Lower leg skin (tissue), 4 donors: ENCODE measurements around the gene MAMDC2. TPM values are rescaled to one million over a fixed set of nuclear protein-coding genes. Genes with fewer than 3 reads are reported as not detected.

Experiments
- DNase-seq, 2 donors: peaks; one replicate each; pipeline ENCODE4 v3.0.0-alpha.2; 2019; ENCODE audit warnings: low spot score in 2 of 2
- H3K4me3 ChIP-seq: fragments of 200-600 bp; sonication (generic); 2 replicates; pipeline ENCODE4 v1.5.1; 2017; ENCODE audit warnings: mild to moderate bottlenecking, low read depth; ENCODE audit not compliant: poor library complexity, severe bottlenecking
- POLR2A ChIP-seq, 2 donors: fragments of 450-650 bp; IDR thresholded peaks; one replicate each; pipeline ENCODE4 v1.6.1; 2016 to 2017; ENCODE audit warnings: antibody characterized with exemption in 2 of 2, mild to moderate bottlenecking in 1 of 2, moderate library complexity in 1 of 2
- WGBS, 2 donors: methylation state at CpG; one replicate each; pipeline ENCODE4 v1.1.5; 2018; 5-methylcytosine and 5-hydroxymethylcytosine counted together
- intact Hi-C: fragments of 100-400 bp; cut with DNase I; formaldehyde crosslinking; loops from one replicate; pipeline ENCODE4 v1.15.0; 2023; ENCODE audit warnings: low total_unique reads
- total RNA-seq, 4 donors: library from RNA; depleted of rRNA; stranded (reverse); fragments of >200 nt; gene quantifications; one replicate each; pipeline ENCODE4 v1.1.0, GENCODE V29; 2016
- TF ChIP-seq, protein P1 (sequence below), 3 donors: fragments of 450-650 bp; IDR thresholded peaks; one replicate each; pipeline ENCODE4 v1.5.1; 2016; ENCODE audit warnings: antibody characterized with exemption in 3 of 3, mild to moderate bottlenecking in 3 of 3, moderate library complexity in 2 of 3

The MAMDC2 gene
- total RNA-seq, 4 donors from 2014 or later: 5.7 to 14.1 (median 9.9) TPM

DNA sequence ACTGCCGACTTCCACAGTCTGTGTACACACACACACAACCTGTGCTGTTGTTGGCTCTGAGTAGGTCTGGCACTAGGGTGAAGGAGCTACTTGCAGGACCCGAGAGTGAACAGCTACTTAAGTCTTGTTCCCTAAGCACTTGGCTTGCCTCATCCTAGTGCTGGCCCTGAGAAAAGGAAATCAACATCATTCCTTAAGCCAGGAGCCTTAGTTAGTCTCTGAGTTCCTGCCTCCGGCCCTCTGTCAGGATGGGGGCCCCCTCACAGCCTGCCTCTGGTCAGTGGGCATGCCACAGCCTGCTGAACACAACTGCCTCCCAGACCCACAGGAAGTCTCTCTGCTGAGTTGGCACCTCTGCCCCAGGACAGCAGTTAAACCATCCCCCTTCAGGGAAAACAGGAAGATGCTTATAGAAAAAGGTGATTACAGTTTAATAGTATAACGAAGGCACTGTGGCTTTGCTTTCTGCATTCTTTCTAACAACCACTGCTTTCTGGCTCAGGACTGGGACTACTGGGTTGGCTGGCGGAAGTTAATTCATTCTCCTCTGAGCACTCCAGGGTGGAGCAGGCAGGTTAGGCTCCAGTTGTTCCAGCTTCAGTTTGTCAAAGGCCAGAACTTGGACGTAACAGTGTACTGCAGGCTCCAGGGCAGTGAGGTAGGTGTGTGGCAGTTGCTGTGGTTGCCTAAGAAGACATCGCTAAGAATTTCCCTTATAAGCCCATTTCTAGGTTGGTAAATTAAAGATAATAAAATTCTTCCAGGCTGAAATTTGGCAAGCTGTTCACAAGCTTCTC, 2.8 kb downstream of the MAMDC2 start:
- no peak for TF ChIP-seq POLR2A (IDR thresholded peaks at IDR 0.05)
- TF ChIP-seq, protein P1, sequence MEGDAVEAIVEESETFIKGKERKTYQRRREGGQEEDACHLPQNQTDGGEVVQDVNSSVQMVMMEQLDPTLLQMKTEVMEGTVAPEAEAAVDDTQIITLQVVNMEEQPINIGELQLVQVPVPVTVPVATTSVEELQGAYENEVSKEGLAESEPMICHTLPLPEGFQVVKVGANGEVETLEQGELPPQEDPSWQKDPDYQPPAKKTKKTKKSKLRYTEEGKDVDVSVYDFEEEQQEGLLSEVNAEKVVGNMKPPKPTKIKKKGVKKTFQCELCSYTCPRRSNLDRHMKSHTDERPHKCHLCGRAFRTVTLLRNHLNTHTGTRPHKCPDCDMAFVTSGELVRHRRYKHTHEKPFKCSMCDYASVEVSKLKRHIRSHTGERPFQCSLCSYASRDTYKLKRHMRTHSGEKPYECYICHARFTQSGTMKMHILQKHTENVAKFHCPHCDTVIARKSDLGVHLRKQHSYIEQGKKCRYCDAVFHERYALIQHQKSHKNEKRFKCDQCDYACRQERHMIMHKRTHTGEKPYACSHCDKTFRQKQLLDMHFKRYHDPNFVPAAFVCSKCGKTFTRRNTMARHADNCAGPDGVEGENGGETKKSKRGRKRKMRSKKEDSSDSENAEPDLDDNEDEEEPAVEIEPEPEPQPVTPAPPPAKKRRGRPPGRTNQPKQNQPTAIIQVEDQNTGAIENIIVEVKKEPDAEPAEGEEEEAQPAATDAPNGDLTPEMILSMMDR (IDR thresholded peaks at IDR 0.05): no peak
- no peak overlapping the region for H3K4me3 ChIP-seq
- DNase-seq: no peak
- intact Hi-C loops: loop anchor here (10.0 kb wide), 1 partner anchor 382 kb away; no protein-coding TSS in a partner anchor
- WGBS, 2 donors: 37 to 49% methylated on average over 7 of the region's 7 CpGs

DNA sequence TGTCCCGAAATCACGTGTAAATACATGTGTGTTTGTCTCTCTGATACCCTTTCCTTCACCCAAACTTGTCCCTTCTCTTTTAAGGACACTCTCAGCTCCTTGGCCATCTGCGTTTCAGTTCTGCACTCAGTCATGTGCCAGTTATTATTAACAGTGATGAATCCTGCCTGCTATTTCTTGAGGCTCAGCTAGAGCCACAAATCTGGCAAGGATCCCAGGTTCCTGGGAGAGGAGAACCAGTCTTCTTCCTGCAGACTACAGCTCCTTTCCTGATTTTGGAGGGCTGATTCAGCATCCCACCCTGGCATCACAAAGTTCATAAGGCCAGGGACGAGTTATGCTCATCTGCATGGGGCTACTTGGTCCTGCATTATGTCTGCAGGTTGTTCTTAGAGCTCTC, 5.6 kb downstream of the MAMDC2 start:
- WGBS, 2 donors: 35 to 50% methylated on average over 4 of the region's 4 CpGs
- intact Hi-C loops: loop anchor here (10.0 kb wide), 1 partner anchor 384 kb away; no protein-coding TSS in a partner anchor
- TF ChIP-seq, protein P1 (IDR thresholded peaks at IDR 0.05): no peak
- TF ChIP-seq POLR2A (IDR thresholded peaks at IDR 0.05): no peak
- DNase-seq: peak; percentile 90
- H3K4me3 ChIP-seq: no peak overlapping the region

- WGBS, 2 donors: 41 to 51% methylated on average over 6 of the region's 6 CpGs
- no peak overlapping the region for H3K4me3 ChIP-seq
- no peak for TF ChIP-seq POLR2A (IDR thresholded peaks at IDR 0.05)
- TF ChIP-seq, protein P1 (IDR thresholded peaks at IDR 0.05): no peak
- intact Hi-C loops: loop anchor here (10.0 kb wide), 1 partner anchor 385 kb away; no protein-coding TSS in a partner anchor
- peak; percentile 89 to 96 for DNase-seq
Measured at GRCh38 chr9:70049672-70050271, 6.1 kb downstream of the MAMDC2 start.

DNA sequence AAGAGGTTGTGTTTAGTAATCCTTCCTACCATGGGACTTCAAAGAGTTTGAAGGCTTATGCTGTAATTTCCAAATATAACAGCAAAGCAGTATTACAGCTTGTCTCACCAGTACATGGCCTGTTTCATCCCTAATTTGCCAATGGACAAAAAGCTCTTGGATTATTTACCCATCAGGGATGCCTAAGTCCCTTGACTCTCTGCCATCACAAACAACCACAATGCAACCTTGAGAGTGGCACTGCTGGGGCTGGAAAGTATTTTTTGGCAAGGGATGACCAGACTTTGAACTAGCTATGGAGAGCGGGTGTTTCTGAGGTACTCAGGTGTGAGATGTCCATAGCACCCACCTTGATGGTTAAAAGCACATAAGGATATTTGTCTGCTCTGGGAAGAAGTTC, 9.1 kb downstream of the MAMDC2 start:
- TF ChIP-seq, protein P1 (IDR thresholded peaks at IDR 0.05): no peak
- no peak for TF ChIP-seq POLR2A (IDR thresholded peaks at IDR 0.05)
- intact Hi-C loops: no loop called here
- no peak overlapping the region for H3K4me3 ChIP-seq
- DNase-seq: no peak
- 84 to 91% methylated on average over 1 of the region's 1 CpG for WGBS, 2 donors

GRCh38 chr9:70053864-70054263, 10.2 kb downstream of the MAMDC2 start:
- intact Hi-C loops: no loop called here
- TF ChIP-seq, protein P1 (IDR thresholded peaks at IDR 0.05): no peak
- no peak for TF ChIP-seq POLR2A (IDR thresholded peaks at IDR 0.05)
- no peak overlapping the region for H3K4me3 ChIP-seq
- no peak for DNase-seq
- 21 to 30% methylated on average over 2 of the region's 2 CpGs for WGBS, 2 donors
